NCI-H82 (cell line): ENCODE results near the gene GOLGA7B.
"Not testable (repeated sequence)": the region's sequence is repeated elsewhere in the genome, so short reads cannot be mapped to it uniquely, and the experiment has no call there.

Source experiments
- DNase-seq: peaks from one replicate; lab custom pipeline; 2025; lab: John Stamatoyannopoulos, UW

GOLGA7B gene

DNA sequence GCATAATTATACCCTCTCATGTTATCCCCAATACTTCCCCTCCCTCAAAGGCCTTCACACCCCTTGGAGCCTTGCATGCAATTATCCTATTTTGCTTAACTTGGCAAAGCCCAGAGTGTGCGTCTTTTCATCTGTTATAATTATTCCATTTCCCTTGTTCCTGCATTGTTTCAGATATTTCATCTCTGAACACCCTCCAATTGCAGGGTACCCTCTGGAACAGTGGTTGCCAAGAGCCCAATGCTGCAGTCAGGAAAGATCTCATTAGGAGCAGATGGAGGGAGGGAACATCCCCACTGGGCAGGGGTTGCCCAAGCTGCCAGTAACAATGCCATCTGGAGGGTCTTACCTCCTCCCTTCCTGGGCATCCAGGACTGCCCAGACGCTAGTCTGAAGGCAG, 18.4 kb upstream of the GOLGA7B start:
- DNase-seq, result no peak

DNA sequence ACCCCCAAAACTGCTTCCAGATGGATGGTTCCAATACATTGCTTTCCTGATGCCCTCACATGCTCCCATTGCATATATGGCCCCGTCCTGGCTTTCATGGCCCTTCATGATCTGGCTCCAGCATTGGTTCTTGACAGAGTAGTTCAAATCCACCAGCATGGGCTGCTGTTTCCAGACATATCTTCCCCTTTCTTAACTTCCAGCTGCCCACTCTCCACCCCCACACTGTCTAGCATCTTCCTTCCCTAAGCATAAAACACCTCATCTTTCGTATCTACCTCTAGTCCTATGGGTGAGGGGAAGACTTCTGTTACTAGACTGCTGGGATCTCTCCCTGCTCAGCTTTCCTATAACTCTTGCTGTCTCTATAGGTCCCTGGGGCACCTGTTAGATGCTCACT, 13.2 kb upstream of the GOLGA7B start:
- no peak for DNase-seq

DNA sequence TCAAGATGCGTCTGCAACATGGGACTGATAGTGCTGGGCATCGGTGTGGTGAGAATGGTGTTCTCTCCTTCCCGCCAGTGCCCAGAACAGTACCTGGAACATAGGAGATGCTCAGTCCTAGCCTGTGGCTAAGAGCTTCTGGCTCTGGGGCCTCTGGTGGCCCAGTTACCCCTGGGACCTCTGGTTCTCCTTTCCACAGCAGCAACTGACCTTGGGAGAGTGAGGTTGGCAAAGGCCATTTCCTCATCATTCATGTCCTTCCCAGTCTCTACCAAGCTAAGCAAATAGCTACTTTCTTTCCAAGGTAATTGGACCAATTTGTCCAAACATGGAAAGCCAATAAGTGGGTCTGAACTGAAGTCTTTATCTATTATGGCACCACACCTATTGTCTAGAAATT, 11.6 kb upstream of the GOLGA7B start:
- no peak for DNase-seq

DNA sequence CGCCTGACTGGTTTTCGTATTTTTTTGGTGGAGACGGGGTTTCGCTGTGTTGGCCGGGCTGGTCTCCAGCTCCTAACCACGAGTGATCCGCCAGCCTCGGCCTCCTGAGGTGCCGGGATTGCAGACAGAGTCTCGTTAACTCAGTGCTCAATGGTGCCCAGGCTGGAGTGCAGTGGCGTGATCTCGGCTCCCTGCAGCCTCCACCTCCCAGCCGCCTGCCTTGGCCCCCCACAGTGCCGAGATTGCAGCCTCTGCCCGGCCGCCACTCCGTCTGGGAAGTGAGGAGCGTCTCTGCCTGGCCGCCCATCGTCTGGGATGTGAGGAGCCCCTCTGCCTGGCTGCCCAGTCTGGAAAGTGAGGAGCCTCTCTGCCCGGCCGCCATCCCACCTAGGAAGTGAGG, 8.5 kb upstream of the GOLGA7B start:
- not testable (repeated sequence) for DNase-seq

- DNase-seq, result not testable (repeated sequence)
Measured at GRCh38 chr10:97842114-97842513, 7.5 kb upstream of the GOLGA7B start.

GRCh38 chr10:97842656-97843280, 6.9 kb upstream of the GOLGA7B start:
- peak; percentile 14 for DNase-seq

DNA sequence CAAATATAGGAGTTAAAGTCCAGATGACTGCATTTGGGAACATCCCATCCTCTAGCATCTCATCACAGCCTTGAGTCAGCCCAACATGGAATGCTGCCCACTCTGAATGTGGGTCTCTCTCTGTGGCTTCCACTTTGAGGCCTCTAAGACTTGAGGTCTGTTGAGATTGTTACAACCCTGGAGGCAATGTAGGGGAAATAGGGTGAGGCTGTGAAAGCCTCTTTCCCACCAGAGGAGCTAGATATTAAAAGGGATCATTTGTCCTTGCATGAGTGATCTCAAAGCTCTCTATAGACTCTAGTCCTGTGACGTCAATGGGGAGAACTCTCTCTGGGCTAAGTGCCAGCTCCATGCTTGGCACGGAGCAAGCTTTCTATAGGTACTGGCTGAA, 6.4 kb upstream of the GOLGA7B start:
- DNase-seq, result peak; percentile 15

- not testable (repeated sequence) for DNase-seq
Measured at GRCh38 chr10:97843972-97844371, 5.7 kb upstream of the GOLGA7B start.

DNA sequence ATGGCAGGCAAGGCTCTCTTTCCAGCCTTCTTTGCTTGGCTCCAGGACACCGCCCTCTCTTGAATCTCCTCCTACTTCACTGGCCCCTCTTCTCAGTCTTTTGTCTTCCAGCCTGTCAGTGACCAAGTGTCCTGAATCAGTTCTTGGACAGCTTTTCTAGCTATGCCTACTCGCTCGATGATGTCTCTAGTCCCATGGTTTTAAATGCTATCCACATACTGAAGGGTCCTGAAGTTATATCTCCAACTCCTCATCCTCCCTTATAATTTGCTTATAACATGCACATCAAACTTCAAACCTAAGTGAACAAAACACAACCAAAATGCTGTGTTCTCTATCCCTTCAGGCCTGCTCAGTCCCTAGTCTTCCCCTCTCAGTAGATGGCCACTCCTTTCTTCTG, 5.0 kb upstream of the GOLGA7B start:
- DNase-seq, result no peak

- DNase-seq, result peak; percentile 57
Measured at GRCh38 chr10:97849103-97849686, 448 bp upstream of the GOLGA7B start.

GRCh38 chr10:97850446-97850845, 803 bp downstream of the GOLGA7B start:
- DNase-seq, result peak; percentile 32

DNA sequence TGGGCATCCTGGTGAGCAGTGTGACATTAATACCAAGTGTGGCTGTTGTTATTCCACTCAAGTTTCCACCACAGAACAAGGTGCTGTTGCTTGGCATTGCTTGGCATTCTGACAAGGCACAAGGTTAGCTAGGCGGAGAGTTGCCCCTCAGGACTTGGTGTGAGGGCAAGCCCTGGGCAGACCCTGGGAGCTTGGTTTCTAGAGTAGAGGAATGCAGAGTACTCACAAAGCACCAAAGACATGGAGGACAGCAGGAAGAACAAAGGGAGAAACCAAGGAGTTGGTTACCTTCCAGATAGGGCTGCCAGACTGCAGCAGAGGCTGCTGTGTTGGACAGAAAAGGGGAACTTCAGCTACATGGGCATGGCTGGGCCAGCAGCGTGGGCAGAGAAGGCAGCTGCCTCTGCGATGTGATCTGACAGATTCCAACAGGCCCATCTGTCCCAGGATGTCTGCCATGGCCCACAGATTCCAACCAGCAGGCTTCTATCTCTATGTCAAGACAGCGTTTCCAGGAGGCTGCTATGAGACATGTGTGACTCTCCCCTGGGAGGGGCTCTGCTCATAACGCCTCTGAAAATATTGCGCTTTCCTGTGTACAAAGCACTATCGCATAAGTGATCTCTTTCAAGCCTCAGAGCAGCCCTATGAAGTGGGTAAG, 1.8 kb downstream of the GOLGA7B start:
- no peak for DNase-seq

DNA sequence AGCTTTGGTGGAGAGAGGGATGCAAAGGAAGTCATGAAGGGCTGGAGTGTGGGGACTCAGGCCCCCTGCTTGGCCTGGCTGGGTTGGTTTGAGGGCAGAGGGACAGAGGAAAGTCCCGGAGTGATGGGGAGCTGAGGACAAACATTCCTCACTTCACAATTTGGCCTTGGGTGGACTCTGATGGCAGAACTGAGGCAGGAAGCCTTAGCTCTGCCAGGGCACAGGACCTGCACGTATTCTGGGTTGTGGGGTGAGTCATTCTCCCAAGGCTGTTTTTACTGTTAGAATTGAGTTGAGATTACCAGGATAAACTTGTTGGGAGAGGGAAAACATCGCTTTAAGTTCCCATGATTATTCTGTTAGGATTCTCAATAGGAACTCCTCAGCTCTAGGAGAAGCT, 2.6 kb downstream of the GOLGA7B start:
- DNase-seq, result no peak

- peak; percentile 27 for DNase-seq
Measured at GRCh38 chr10:97852840-97853405, 3.3 kb downstream of the GOLGA7B start.

GRCh38 chr10:97854743-97855142, 5.1 kb downstream of the GOLGA7B start:
- DNase-seq, result no peak

DNA sequence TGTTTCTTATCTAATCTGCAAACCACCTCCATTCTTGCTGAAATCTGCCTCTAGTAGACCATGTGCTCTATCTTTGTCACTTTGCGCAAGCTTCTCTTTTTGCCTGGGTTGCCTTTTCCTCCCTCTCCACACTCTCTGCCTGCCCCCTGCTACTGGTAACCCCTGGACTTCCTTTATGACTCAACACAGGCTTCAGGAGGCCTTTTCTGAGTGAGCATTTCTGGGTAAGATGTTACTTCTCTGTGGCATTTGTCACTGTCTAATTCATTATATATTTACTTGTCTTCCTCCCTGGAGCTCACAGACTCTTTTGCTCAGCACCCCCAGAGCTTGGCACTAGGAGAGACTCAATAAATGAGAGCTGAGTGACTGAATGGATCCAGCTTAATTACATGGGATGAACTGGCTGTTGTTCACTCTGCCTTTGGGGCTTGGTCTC, 8.4 kb downstream of the GOLGA7B start:
- no peak for DNase-seq

DNA sequence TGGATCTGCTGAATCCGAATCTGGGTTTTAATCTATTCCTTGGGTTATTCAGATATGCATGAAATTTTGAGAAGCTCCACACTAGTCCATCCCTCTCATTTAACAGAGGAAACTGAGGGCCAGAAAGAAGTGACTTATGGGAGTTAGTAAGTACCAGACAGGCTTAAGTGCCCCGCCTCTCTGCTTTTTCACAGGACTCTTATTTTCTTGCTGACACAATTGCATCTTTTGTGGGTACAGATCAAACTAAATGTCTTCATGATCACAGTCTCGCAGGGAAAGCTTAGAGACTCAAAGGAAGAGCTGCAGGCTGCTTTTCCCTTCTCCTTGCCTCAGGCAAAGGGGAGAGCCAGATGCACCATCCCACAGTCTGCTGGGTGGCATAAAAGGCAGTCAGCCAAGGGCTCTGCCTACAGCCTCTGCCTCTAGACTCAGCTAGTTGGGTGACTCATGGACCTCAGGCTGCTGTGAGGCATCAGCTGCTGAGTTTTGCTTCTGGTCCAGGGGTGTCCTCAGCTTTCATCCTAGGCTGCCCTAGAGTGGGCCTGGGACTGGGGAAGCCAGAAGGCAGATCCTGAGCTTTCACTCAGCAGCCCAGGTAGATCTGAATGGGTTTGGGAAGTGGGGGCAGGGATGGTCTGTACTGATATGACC, 11.6 kb downstream of the GOLGA7B start:
- DNase-seq, result no peak

GRCh38 chr10:97861924-97862323, 12.3 kb downstream of the GOLGA7B start:
- no peak for DNase-seq

DNA sequence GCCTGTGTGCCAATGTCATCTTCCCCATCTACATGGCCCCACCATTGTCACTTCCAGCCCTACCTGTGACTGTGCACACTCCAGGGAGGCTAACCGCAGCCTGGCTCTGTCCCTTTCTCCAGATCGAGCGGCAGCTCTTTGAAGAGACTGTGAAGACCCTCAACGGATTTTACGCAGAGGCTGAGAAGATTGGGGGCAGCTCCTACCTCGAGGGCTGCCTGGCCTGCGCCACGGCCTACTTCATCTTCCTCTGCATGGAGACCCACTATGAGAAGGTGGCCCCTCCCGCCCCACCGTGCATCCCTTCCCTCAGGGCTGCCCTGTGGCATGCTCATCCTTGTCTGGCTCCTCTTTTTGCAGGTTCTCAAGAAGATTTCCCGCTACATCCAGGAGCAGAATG, 14.2 kb downstream of the GOLGA7B start:
- DNase-seq, result no peak

GRCh38 chr10:97865488-97865887, 15.8 kb downstream of the GOLGA7B start:
- no peak for DNase-seq

DNA sequence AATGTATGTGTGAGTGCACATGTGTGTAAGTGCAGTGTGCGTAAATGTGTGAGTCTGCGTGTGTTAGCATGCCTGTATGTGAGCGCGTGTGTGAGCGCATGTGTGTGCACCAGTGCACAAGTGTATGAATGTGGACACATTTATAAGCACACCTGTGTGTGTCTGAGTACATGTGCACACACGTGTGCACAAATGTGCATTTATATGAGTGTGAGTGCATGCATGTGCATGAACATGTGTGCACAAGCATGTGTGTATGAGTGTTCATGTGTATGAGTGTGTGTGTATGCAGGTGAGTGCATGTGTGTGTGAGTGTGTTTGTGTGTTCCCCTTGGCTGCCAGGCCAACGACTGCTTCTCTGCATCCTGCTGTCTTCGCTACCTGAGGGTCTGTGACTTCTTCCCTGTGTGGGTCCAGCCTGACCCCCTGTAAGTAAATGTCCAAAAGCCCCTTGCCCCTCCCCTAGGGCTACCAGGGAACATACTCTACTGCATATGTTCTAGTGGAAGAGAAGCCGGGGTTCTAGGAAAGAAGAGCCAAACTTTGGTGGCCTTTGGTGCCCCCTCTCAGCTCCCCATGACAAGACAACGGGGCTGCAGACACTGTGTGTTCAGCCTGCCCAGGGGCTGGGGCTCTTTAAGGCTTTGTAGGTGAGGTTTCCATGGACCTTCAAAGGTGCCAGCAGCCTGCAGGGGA, 17.0 kb downstream of the GOLGA7B start:
- no peak for DNase-seq

- DNase-seq, result no peak
Measured at GRCh38 chr10:97867220-97867800, 17.7 kb downstream of the GOLGA7B start.
